WTC11 (cell line): Measurements from ENCODE around the gene SLC15A1.
"Not testable (repeated sequence)": the region's sequence is repeated elsewhere in the genome, so short reads cannot be mapped to it uniquely, and the experiment has no call there.

Experiments
- CBFB ChIP-seq: sonication (generic); formaldehyde crosslinking; IDR thresholded peaks from 2 replicates; pipeline ENCODE4 v1.8.1; 2022; ENCODE audit warnings: mild to moderate bottlenecking, low read depth, missing genetic modification reagents
- CDX4 ChIP-seq: fragments of 250-450 bp; sonication (Bioruptor Pico); IDR thresholded peaks from 2 replicates; pipeline ENCODE4 v1.9.0; 2021; ENCODE audit warnings: moderate library complexity, mild to moderate bottlenecking, inconsistent platforms, borderline replicate concordance
- CTCF ChIP-seq: fragments of 200-600 bp; IDR thresholded peaks from 2 replicates; pipeline ENCODE4 v1.8.0; 2022; ENCODE audit warnings: antibody characterized with exemption
- NFYB ChIP-seq: sonication (generic); formaldehyde crosslinking; conservative IDR thresholded peaks from 2 replicates; pipeline ENCODE4 v1.8.0; 2022; ENCODE audit warnings: low read depth, missing genetic modification reagents

GRCh38 chr13:98639785-98640184, 112.7 kb downstream of the SLC15A1 start:
- TF ChIP-seq CBFB (CRISPR knock-in tag); NFYB (CRISPR knock-in tag); CDX4 (CRISPR knock-in tag); CTCF: not testable (repeated sequence)
